MM.1S (cell line): ENCODE data around the gene TMEM178B.

Experiments used
- CTCF ChIP-seq: fragments of 300-600 bp; sonication (generic); IDR thresholded peaks from 2 replicates; pipeline ENCODE4 v1.5.1; 2016; ENCODE audit warnings: antibody characterized with exemption, low read length, mixed read lengths
- EZH2 ChIP-seq: fragments of 300-600 bp; sonication (generic); optimal IDR thresholded peaks from 2 replicates; pipeline ENCODE3; 2017; ENCODE audit warnings: low read depth, mild to moderate bottlenecking, antibody characterized with exemption, low read length, mixed read lengths
- EZH2phosphoT487 ChIP-seq: fragments of 300-600 bp; sonication (generic); IDR thresholded peaks from 2 replicates; pipeline ENCODE4 v1.6.1; 2018; ENCODE audit warnings: antibody characterized with exemption, low read length

- TF ChIP-seq EZH2 (no peak), CTCF (no peak), EZH2phosphoT487 (no peak)
Measured at GRCh38 chr7:141484907-141485306, 411.0 kb downstream of the TMEM178B start.
